Fibroblast of skin of abdomen (primary cell): ENCODE measurements around the gene MICAL1. TPM values are rescaled to one million over a fixed set of nuclear protein-coding genes. Genes with fewer than 3 reads are reported as not detected.
A peak's percentile ranks its signal among the peaks of the same experiment; 100 is the strongest.

Experiments
- DNase-seq: peaks from one replicate; pipeline ENCODE4 v3.0.0-alpha.2; 2013
- polyA plus RNA-seq, 2 experiments: library from polyadenylated mRNA; unstranded; fragments of 120-200 nt; gene quantifications; one replicate each; pipeline ENCODE4 v1.2.1, GENCODE V29; 2013; ENCODE audit not compliant: insufficient read length in 2 of 2

Gene MICAL1
- polyA plus RNA-seq (2013, experiment 1 of 2; ENCODE audit: insufficient read length), result 54.8 TPM
- polyA plus RNA-seq (2013, experiment 2 of 2; ENCODE audit: insufficient read length), result 58.0 TPM

GRCh38 chr6:109455437-109456110 is at the start of gene MICAL1:
MICAL1 (minus strand) TSS chr6:109455772; CDS start chr6:109454196, 1,576 bp downstream.
- peak; percentile 62 for DNase-seq

- DNase-seq, result no peak
These were observed 48.0 kb upstream of the MICAL1 start for GRCh38 chr6:109503327-109504224.

GRCh38 chr6:109498936-109499335 is 43.4 kb upstream of the MICAL1 start:
- DNase-seq, result no peak

GRCh38 chr6:109498052-109498451 is 42.5 kb upstream of the MICAL1 start:
- no peak for DNase-seq

- no peak for DNase-seq
These were observed 40.6 kb upstream of the MICAL1 start for GRCh38 chr6:109496036-109496772.

- DNase-seq, result no peak
These were observed 38.3 kb upstream of the MICAL1 start for GRCh38 chr6:109493865-109494264.

- DNase-seq, result no peak
These were observed 35.8 kb upstream of the MICAL1 start for GRCh38 chr6:109491207-109491938.

- no peak for DNase-seq
These were observed 35.1 kb upstream of the MICAL1 start for GRCh38 chr6:109490713-109491112.

GRCh38 chr6:109488001-109488400 is 32.4 kb upstream of the MICAL1 start:
- no peak for DNase-seq

GRCh38 chr6:109486068-109486467 is 30.5 kb upstream of the MICAL1 start:
- no peak for DNase-seq

- DNase-seq, result no peak
These were observed 29.8 kb upstream of the MICAL1 start for GRCh38 chr6:109485266-109485935.

GRCh38 chr6:109484122-109484521 is 28.6 kb upstream of the MICAL1 start:
- DNase-seq, result peak; percentile 37

- DNase-seq, result no peak
These were observed 28.1 kb upstream of the MICAL1 start for GRCh38 chr6:109483735-109484057.

- peak; percentile 91 for DNase-seq
These were observed 27.5 kb upstream of the MICAL1 start, which contains the start of gene ZBTB24 for GRCh38 chr6:109482905-109483734. ZBTB24 (minus strand) TSS chr6:109483219; CDS start chr6:109482026, 1,193 bp downstream.

GRCh38 chr6:109480993-109481480 is 25.5 kb upstream of the MICAL1 start:
- no peak for DNase-seq

GRCh38 chr6:109478841-109479624 is 23.5 kb upstream of the MICAL1 start:
- DNase-seq, result no peak

- peak; percentile 49 for DNase-seq
These were observed 22.7 kb upstream of the MICAL1 start for GRCh38 chr6:109478222-109478805.

- DNase-seq, result no peak
These were observed 22.2 kb upstream of the MICAL1 start for GRCh38 chr6:109477725-109478124.

GRCh38 chr6:109477184-109477583 is 21.6 kb upstream of the MICAL1 start:
- DNase-seq, result no peak
